ENCODE results near the gene RPS18. TPM values are rescaled to one million over a fixed set of nuclear protein-coding genes. Genes with fewer than 3 reads are reported as not detected.
A peak's percentile ranks its signal among the peaks of the same experiment; 100 is the strongest.

The RPS18 gene
- polyA plus RNA-seq, 1 experiment, result 5,380 TPM

DNA sequence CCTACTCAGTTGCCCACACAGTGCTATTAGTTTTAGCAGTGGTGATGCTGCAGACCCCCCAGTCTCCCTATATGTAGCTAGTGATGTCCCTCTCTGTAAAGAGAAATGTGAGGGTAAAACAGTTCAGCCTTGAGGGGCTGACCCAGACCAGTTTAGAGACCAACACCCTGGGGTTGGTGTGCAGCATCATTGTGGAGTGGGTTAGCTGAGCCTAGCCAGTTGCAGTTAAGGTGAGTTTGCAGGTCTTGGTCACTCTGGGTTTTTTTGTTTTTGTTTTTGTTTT is 4.6 kb downstream of the RPS18 start:
- TF ChIP-seq, protein P1, sequence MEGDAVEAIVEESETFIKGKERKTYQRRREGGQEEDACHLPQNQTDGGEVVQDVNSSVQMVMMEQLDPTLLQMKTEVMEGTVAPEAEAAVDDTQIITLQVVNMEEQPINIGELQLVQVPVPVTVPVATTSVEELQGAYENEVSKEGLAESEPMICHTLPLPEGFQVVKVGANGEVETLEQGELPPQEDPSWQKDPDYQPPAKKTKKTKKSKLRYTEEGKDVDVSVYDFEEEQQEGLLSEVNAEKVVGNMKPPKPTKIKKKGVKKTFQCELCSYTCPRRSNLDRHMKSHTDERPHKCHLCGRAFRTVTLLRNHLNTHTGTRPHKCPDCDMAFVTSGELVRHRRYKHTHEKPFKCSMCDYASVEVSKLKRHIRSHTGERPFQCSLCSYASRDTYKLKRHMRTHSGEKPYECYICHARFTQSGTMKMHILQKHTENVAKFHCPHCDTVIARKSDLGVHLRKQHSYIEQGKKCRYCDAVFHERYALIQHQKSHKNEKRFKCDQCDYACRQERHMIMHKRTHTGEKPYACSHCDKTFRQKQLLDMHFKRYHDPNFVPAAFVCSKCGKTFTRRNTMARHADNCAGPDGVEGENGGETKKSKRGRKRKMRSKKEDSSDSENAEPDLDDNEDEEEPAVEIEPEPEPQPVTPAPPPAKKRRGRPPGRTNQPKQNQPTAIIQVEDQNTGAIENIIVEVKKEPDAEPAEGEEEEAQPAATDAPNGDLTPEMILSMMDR (IDR thresholded peaks at IDR 0.05; ENCODE audit: low read depth, low read length), result no peak
- ChIA-PET CTCF (interaction anchor here (1.2 kb wide), 1 partner anchor 12 kb away, joined by 4 read pairs; the partner anchor contains the start of gene WDR46), POLR2A (interaction anchor here (1.7 to 3.2 kb wide), 5 partner anchors 13 to 305 kb away, joined by 6 to 18 read pairs (median 9); partner anchors contain the start of genes PFDN6, RGL2, WDR46 and ZBTB22)
- no peaks in the 10 kb centered on the region for H3K27me3 ChIP-seq (ENCODE audit: control insufficient read depth, insufficient read depth, low read length)
- no peak for DNase-seq (ENCODE audit: low read depth, low spot score)
- H3K27ac ChIP-seq (ENCODE audit: low read depth, low read length), result peak overlapping the region; percentile 11
- no peaks in the 10 kb centered on the region for H3K9me3 ChIP-seq (ENCODE audit: control insufficient read depth, insufficient read depth, low read length)
- peak overlapping the region; percentile 50 for H3K4me3 ChIP-seq (ENCODE audit: low read depth, low read length)

DNA sequence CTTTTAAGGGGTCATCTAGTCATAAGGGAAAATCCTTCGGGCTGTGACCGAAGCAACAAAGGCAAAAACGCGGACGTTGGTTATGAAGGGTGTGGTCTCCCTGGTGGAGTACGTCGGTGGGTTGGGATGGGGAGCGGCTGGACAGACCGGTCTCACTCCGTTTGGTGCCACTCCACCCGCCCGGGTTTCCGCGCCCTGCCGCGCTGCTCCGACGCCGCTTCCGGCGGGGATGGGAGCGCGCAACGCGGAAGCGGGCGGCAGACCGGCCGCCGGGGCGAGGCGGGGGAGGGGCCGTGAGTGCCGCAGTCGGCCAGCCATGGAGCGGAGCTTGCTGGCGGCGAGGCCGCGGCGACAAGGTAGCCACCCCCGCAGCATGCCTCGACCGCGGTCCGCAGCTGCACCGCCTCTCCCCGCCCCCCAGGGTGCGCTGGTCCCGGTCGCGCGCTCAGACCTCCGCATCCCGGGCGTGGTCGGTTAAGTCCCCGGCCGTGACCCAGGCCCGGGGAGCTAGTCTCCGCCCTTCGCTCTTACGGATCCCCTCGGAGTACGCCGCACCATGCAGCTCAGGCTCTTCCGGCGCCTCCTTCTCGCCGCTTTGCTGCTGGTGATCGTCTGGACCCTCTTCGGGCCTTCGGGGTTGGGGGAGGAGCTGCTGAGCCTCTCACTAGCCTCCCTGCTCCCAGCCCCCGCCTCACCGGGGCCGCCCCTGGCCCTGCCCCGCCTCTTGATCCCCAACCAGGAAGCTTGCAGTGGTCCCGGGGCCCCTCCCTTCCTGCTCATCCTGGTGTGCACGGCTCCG is 5.2 kb downstream of the RPS18 start, which contains the start of gene B3GALT4:
Gene B3GALT4 (plus strand): TSS at position 260 of the 799 bp plus-strand sequence. CDS start 297 bp downstream, at position 557.
- DNase-seq (ENCODE audit: low read depth, low spot score), result no peak
- H3K9me3 ChIP-seq (ENCODE audit: control insufficient read depth, insufficient read depth, low read length), result no peaks in the 10 kb centered on the region
- H3K4me3 ChIP-seq (ENCODE audit: low read depth, low read length), result peak within 1 kb of the TSS; percentile 50
- POLR2A ChIA-PET, result interaction anchor here (0.6 to 3.2 kb wide), 11 partner anchors 11 to 306 kb away, joined by 3 to 18 read pairs (median 7); partner anchors contain the start of genes PFDN6, RGL2, RING1 and WDR46
- peak within 1 kb of the TSS; percentile 68 for H3K27ac ChIP-seq (ENCODE audit: low read depth, low read length)
- TF ChIP-seq, protein P1 (IDR thresholded peaks at IDR 0.05; ENCODE audit: low read depth, low read length), result peak; percentile 45
- H3K27me3 ChIP-seq (ENCODE audit: control insufficient read depth, insufficient read depth, low read length), result no peaks in the 10 kb centered on the region
- CTCF ChIA-PET, result interaction anchor here (1.2 to 2.0 kb wide), 3 partner anchors 12 to 130 kb away, joined by 4 to 8 read pairs (median 4); partner anchors contain the start of gene WDR46

DNA sequence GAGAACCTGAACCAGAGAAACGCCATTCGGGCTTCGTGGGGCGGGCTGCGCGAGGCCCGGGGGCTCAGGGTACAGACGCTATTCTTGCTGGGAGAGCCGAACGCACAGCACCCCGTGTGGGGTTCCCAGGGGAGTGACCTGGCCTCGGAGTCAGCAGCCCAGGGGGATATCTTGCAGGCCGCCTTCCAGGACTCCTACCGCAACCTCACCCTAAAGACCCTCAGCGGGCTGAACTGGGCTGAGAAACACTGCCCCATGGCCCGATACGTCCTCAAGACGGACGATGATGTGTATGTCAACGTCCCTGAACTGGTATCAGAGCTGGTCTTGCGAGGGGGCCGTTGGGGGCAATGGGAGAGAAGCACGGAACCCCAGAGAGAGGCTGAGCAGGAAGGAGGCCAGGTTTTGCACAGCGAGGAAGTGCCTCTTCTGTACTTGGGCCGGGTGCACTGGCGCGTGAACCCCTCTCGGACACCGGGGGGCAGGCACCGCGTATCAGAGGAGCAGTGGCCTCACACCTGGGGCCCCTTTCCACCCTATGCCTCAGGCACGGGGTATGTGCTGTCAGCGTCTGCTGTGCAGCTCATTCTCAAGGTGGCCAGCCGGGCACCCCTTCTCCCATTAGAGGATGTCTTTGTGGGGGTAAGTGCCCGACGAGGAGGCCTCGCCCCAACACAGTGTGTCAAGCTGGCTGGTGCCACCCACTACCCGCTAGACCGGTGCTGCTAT is 6.0 kb downstream of the RPS18 start:
- Histone ChIP-seq H3K4me3 (ENCODE audit: low read depth, low read length) (peak overlapping the region; percentile 50), H3K27ac (ENCODE audit: low read depth, low read length) (peak overlapping the region; percentile 68), H3K9me3 (ENCODE audit: control insufficient read depth, insufficient read depth, low read length) (no peaks in the 10 kb centered on the region), H3K27me3 (ENCODE audit: control insufficient read depth, insufficient read depth, low read length) (no peaks in the 10 kb centered on the region)
- TF ChIP-seq, protein P1 (IDR thresholded peaks at IDR 0.05; ENCODE audit: low read depth, low read length), result no peak
- POLR2A ChIA-PET, result interaction anchor here (0.5 to 3.2 kb wide), 13 partner anchors 11 to 1603 kb away, joined by 3 to 18 read pairs (median 7); partner anchors contain the start of genes PFDN6, RGL2, RING1 and WDR46
- DNase-seq (ENCODE audit: low read depth, low spot score), result no peak
- CTCF ChIA-PET, result interaction anchor here (0.5 to 2.0 kb wide), 4 partner anchors 11 to 129 kb away, joined by 3 to 8 read pairs (median 4); partner anchors contain the start of gene WDR46

DNA sequence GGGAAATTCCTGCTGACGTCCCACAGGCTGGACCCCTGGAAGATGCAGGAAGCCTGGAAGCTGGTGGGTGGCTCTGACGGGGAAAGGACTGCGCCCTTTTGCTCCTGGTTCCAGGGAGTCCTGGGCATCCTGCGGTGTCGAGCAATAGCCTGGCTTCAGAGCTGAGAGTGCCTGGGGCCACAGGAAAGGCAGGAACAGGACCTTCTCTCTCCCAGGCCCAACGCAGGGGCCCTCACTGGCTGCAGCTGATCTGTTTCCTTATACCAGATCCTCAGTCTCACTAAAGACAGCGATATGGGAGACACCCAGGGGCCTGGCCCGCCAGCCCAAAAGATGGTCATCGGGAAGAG is 6.5 kb downstream of the RPS18 start:
- POLR2A ChIA-PET, result interaction anchor here (0.5 to 3.2 kb wide), 3 partner anchors 11 to 1604 kb away, joined by 3 to 15 read pairs (median 13); partner anchors contain the start of genes PFDN6 and WDR46
- DNase-seq (ENCODE audit: low read depth, low spot score), result no peak
- CTCF ChIA-PET, result interaction anchor here (0.5 to 2.0 kb wide), 2 partner anchors 67 to 119 kb away, joined by 3 to 8 read pairs; no protein-coding TSS in a partner anchor

More for the DNA sequence above, 6.5 kb downstream of the RPS18 start:
- TF ChIP-seq, protein P1 (IDR thresholded peaks at IDR 0.05; ENCODE audit: low read depth, low read length), result no peak
- H3K4me3 ChIP-seq (ENCODE audit: low read depth, low read length), result no peak overlapping the region
- H3K9me3 ChIP-seq (ENCODE audit: control insufficient read depth, insufficient read depth, low read length), result no peaks in the 10 kb centered on the region
- H3K27ac ChIP-seq (ENCODE audit: low read depth, low read length), result no peak overlapping the region
- H3K27me3 ChIP-seq (ENCODE audit: control insufficient read depth, insufficient read depth, low read length), result no peaks in the 10 kb centered on the region

Measured in AG04450 (cell line).